Measurements from ENCODE around the gene ASGR1. TPM values are rescaled to one million over a fixed set of nuclear protein-coding genes. Genes with fewer than 3 reads are reported as not detected.

ASGR1 gene
- total RNA-seq, 1 experiment from 2014 or later: 0.95 TPM

DNA sequence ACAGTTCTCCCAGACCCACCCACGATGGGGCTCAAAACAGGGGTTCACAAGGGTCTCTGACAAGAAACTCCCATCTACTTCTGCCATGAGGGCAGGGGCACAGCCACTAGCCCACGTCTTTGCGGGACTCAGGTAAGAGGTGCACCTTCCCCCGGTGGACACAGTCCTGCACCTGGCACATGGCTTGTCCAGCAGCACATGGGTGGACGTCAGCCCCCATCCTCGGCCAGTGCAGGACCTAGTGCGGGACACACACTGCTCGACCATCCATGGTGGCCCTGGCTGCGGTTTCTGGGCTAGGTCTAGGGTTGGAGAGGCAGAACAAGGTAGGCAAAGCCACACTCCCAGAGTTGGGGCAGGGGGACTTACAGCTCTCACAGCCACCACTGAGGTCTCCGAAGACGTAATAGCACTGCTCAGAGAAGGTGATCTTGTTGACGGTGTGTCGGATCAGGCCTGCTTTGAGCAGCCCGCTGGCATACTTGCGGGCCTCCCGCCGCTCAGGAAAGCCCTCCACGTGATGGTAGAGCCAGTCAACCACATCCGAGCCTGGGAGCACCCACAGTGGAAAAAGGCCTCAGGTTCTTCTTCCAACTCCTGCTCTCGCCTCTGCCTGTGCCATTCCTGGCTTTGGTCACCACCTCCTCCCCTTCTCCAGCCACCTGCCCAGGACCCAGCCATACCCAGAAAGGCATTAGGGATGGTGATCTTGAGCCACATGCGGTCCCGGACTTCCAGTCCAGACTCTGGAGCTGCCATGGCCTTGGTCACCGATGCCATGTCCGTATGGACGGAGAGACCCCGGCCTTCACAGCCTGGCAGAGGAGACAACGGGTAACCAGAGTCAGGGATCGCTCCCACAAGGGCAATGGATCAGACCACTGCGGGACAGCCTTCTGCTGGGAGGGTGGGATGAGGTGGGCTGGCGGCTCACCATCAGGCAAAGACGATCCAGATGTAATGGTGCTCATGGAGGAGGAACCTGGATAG lies 47.8 kb upstream of the ASGR1 start:
- no peak overlapping the region for H3K4me2 ChIP-seq (ENCODE audit: low read length)
- POLR2A ChIA-PET (ENCODE audit: unreplicated experiment): no interaction called here
- CTCF ChIA-PET: no interaction called here
- no TSS peak for BruUV-seq (replicated peaks)
- peaks cover 3% of the 10 kb centered on the region for H3K4me1 ChIP-seq (ENCODE audit: insufficient read depth, low read length)
- no peaks in the 10 kb centered on the region for H3K9me2 ChIP-seq (replicated peaks; ENCODE audit: low read length)
- H3K27me3 ChIP-seq (ENCODE audit: low read length): no peaks in the 10 kb centered on the region
- H3K79me2 ChIP-seq (ENCODE audit: low read length): peaks cover 30% of the 10 kb centered on the region
- no peak overlapping the region for H2AFZ ChIP-seq (ENCODE audit: low read length)
- H3K27ac ChIP-seq (ENCODE audit: low read length): no peak overlapping the region
- ATAC-seq (no peak), DNase-seq (no peak)
- H4K20me1 ChIP-seq (ENCODE audit: low read length): peaks cover 8% of the 10 kb centered on the region; the same call in 1 of the 2 replicates
- peaks cover 19% of the 10 kb centered on the region; the same call in 1 of the 2 replicates for H3K36me3 ChIP-seq (ENCODE audit: low read depth, low read length)
- TF ChIP-seq EZH2phosphoT487 (IDR thresholded peaks at IDR 0.05; ENCODE audit: borderline replicate concordance, low read length) (no peak), EZH2 (IDR thresholded peaks at IDR 0.05; ENCODE audit: low read length, unreplicated experiment) (no peak), CTCF (conservative IDR thresholded peaks at IDR 0.05; ENCODE audit: low read depth, low read length) (no peak)
- no peak overlapping the region for H3K4me3 ChIP-seq (ENCODE audit: low read length)
- intact Hi-C loops (cut with micrococcal nuclease): no loop called here
- H3F3A ChIP-seq (ENCODE audit: low read length, unreplicated experiment): no peaks in the 10 kb centered on the region
- H3K9ac ChIP-seq (ENCODE audit: low read length): no peak overlapping the region
- H3K9me3 ChIP-seq (ENCODE audit: low read length): no peaks in the 10 kb centered on the region

DNA sequence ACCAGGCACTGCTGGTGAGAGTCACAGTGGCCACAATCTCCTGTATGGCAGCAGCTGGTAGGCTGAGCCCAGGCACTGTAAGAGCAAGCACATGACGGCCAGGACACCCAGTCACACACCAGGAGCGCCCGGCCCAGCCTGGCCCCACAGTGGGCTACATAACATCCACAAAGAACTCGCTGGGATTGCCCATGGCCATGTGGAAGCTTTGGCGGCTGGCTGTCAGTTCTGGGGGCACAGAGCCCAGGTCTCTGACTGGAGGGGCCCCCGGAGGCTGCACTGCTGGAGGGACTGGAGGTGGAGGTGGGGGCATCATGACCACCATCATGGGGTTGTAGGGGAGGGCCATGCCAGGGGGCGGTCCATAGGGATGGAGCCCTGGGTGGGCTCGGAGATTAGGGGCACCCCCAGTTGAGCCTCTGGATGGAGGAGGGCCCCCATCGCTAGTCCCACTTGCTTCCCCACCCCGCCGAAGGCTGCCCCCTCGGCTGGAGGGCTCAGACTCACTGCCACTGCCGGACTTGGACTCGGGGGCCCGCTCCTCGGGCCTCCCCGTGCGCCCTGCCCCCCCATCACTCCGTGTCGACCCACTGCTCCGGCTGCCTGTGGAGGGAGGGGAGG lies 46.7 kb upstream of the ASGR1 start:
- H3K36me3 ChIP-seq (ENCODE audit: low read depth, low read length): peaks cover 26% of the 10 kb centered on the region
- H3K4me3 ChIP-seq (ENCODE audit: low read length): no peak overlapping the region
- peaks cover 14% of the 10 kb centered on the region; the same call in 1 of the 2 replicates for H4K20me1 ChIP-seq (ENCODE audit: low read length)
- no peaks in the 10 kb centered on the region for H3F3A ChIP-seq (ENCODE audit: low read length, unreplicated experiment)
- no peaks in the 10 kb centered on the region for H3K9me2 ChIP-seq (replicated peaks; ENCODE audit: low read length)
- no peaks in the 10 kb centered on the region for H3K9me3 ChIP-seq (ENCODE audit: low read length)
- intact Hi-C loops (cut with micrococcal nuclease): no loop called here
- POLR2A ChIA-PET (ENCODE audit: unreplicated experiment): no interaction called here
- no peak overlapping the region for H2AFZ ChIP-seq (ENCODE audit: low read length)
- ATAC-seq: no peak
- TF ChIP-seq CTCF (conservative IDR thresholded peaks at IDR 0.05; ENCODE audit: low read depth, low read length) (no peak), EZH2phosphoT487 (IDR thresholded peaks at IDR 0.05; ENCODE audit: borderline replicate concordance, low read length) (no peak), EZH2 (IDR thresholded peaks at IDR 0.05; ENCODE audit: low read length, unreplicated experiment) (no peak)
- no peaks in the 10 kb centered on the region for H3K27me3 ChIP-seq (ENCODE audit: low read length)
- peaks cover 30% of the 10 kb centered on the region for H3K79me2 ChIP-seq (ENCODE audit: low read length)
- peaks cover 8% of the 10 kb centered on the region; the same call in 1 of the 2 replicates for H3K4me1 ChIP-seq (ENCODE audit: insufficient read depth, low read length)
- no peak overlapping the region for H3K27ac ChIP-seq (ENCODE audit: low read length)
- CTCF ChIA-PET: no interaction called here
- no peak overlapping the region for H3K4me2 ChIP-seq (ENCODE audit: low read length)
- DNase-seq: no peak
- no TSS peak for BruUV-seq (replicated peaks)
- H3K9ac ChIP-seq (ENCODE audit: low read length): no peak overlapping the region
